Aorta (tissue), 5 donors: ENCODE measurements around the gene ONECUT3. TPM values are rescaled to one million over a fixed set of nuclear protein-coding genes. Genes with fewer than 3 reads are reported as not detected.
A peak's percentile ranks its signal among the peaks of the same experiment; 100 is the strongest.

Source experiments
- ATAC-seq: fragments of 200-7000 bp; cut with Tn5 transposase; one replicate; pipeline ENCODE4 v1.9.1; 2022; ENCODE audit warnings: moderate library complexity; ENCODE audit not compliant: low FRiP score
- DNase-seq, 2 donors: peaks; one replicate each; pipeline ENCODE4 v3.0.0-alpha.2; 2020
- H3K27ac ChIP-seq, 2 donors: one replicate each; pipeline ENCODE4 v1.5.1; 2013; ENCODE audit warnings: low read length in 2 of 2, mild to moderate bottlenecking in 2 of 2, moderate library complexity in 2 of 2, control low read depth in 1 of 2, inconsistent platforms in 1 of 2, low read depth in 1 of 2
- H3K27me3 ChIP-seq, 2 donors: one replicate each; pipeline ENCODE4 v1.6.1; 2013; ENCODE audit warnings: control low read depth in 1 of 2, low read length in 1 of 2, mild to moderate bottlenecking in 1 of 2, moderate library complexity in 1 of 2; ENCODE audit not compliant: insufficient read depth in 2 of 2, control insufficient read depth in 1 of 2
- H3K36me3 ChIP-seq, 2 donors: one replicate each; pipeline ENCODE4 v1.6.1; 2013; ENCODE audit warnings: control low read depth in 1 of 2, low read length in 1 of 2, mild to moderate bottlenecking in 1 of 2; ENCODE audit not compliant: insufficient read depth in 2 of 2, control insufficient read depth in 1 of 2
- H3K4me1 ChIP-seq, 2 donors: one replicate each; pipeline ENCODE4 v1.6.1; 2013; ENCODE audit warnings: low read length in 2 of 2, control low read depth in 1 of 2, mild to moderate bottlenecking in 1 of 2, moderate library complexity in 1 of 2; ENCODE audit not compliant: insufficient read depth in 2 of 2, control insufficient read depth in 1 of 2
- H3K4me3 ChIP-seq, 2 donors: one replicate each; pipeline ENCODE4 v1.5.1; 2013; ENCODE audit warnings: low read length in 2 of 2, control low read depth in 1 of 2, mild to moderate bottlenecking in 1 of 2
- H3K9me3 ChIP-seq: one replicate; pipeline ENCODE4 v1.6.1; 2013; ENCODE audit warnings: mild to moderate bottlenecking, low read length; ENCODE audit not compliant: control insufficient read depth
- WGBS, 2 donors: extraction: QIAGEN DNeasy Blood & Tissue Kit; methylation state at CpG; one replicate each; pipeline ENCODE4 v1.1.7; 2013; 5-methylcytosine and 5-hydroxymethylcytosine counted together
- intact Hi-C, 2 donors: fragments of 100-400 bp; cut with DNase I; formaldehyde crosslinking; loops; one replicate each; pipeline versions ENCODE4 v1.14.2 to v1.15.0; 2022
- microRNA-seq, 2 donors: library from miRNA; unstranded; fragments of <30 nt; microRNA quantifications; one replicate each; pipeline ENCODE4 v1.2.0, GENCODE V29; 2020
- polyA plus RNA-seq, 2 donors: library from polyadenylated mRNA; stranded (reverse); fragments of 200-250 nt; gene quantifications; one replicate each; pipeline ENCODE4 v1.2.3, GENCODE V29; 2013
- total RNA-seq, 2 donors: library from RNA; stranded (reverse); fragmentation: NEBNext Ultra II Directional; extraction: Animal tissue kit (Norgen Biotek cat#: 25700); gene quantifications; one replicate each; pipeline ENCODE4 v1.2.1, GENCODE V29; 2021
- donor health status: healthy with polysubstance abuse.
- donor health status: Bipolar disorder and iron deficiency.
- donor health status: DM: no; HTN: no; CAD: no.
- donor health status: DM: no; HTN: no; CAD: no.
- donor health status: DM: yes; HTN: yes; CAD: no.

Gene ONECUT3
- total and polyA plus RNA-seq, 4 donors = 0.03 TPM; not detected in 3

- peaks cover 2 to 3% of the 10 kb centered on the region in 2 donors for H3K36me3 ChIP-seq
- no peak for DNase-seq
- no peak overlapping the region for H3K4me3 ChIP-seq
- 86 to 88% methylated on average over 38 to 41 of the region's 41 CpGs for WGBS, 2 donors
- no peaks in the 10 kb centered on the region for H3K9me3 ChIP-seq
- no peak overlapping the region for H3K27ac ChIP-seq
- H3K4me1 ChIP-seq = no peaks in the 10 kb centered on the region
- H3K27me3 ChIP-seq = no peaks in the 10 kb centered on the region
- intact Hi-C loops = loop anchor here (5.0 to 10.0 kb wide), 2 partner anchors 40 to 283 kb away; no protein-coding TSS in a partner anchor
- ATAC-seq = no peak
These were observed 74.4 kb downstream of the ONECUT3 start for GRCh38 chr19:1827566-1828278.

DNA sequence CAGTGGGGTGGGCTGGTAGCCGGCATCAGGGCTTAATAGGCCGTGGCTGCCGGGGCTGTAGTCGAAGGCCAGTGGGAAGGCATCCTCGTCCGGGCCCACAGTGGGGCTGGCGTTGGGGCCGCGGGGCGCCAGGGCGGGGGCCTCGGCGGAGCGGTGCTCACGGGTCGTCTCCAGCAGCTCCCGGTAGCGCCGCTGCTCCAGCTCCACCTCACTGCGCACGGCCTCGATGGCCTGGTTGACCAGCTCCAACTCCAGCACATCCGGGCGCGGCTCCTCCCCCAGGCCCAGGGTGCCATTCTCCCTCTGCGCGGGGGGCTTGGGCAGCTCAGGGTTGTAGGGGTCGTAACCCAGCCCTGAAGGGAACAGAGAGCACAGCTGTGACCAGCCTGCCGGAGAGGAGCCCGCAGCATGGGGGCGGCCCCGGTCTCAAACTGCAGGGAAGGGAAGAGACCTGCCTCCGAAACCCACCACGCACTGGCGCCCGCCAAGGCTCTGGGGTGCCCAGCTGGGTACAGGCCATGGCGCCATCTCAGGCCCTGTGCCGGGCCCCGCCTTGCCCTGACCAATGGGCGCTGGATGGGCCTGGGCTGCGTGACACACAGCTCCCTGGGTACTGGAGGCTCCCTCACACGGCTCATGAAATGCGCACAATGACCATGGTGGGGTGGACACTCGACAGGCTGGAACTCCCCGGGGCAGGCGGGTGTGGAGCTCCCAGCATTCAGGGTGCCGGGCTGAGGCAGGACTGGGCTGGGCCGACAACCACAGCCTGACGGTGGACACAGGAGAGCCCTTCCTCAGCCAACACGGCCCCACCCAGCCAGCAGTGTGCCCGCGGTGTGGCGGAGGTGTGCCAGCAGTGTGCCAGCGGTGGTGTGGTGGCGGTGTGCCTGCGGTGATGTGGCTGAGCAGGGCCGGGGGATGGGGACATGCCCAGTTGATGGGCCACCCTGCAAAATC is 75.3 kb downstream of the ONECUT3 start:
- H3K36me3 ChIP-seq = peaks cover 0 to 3% of the 10 kb centered on the region in 2 donors
- H3K4me1 ChIP-seq = no peaks in the 10 kb centered on the region
- H3K9me3 ChIP-seq = no peaks in the 10 kb centered on the region
- no peak overlapping the region for H3K27ac ChIP-seq
- ATAC-seq (peak; percentile 5), DNase-seq (no peak)
- no peaks in the 10 kb centered on the region for H3K27me3 ChIP-seq
- intact Hi-C loops = loop anchor here (5.0 to 10.0 kb wide), 2 partner anchors 41 to 284 kb away; no protein-coding TSS in a partner anchor
- no peak overlapping the region for H3K4me3 ChIP-seq
- whole genome bisulfite sequencing, 2 donors = 94% methylated on average over 57 of the region's 57 CpGs

- Histone ChIP-seq H3K27ac (no peak overlapping the region), H3K4me3 (no peak overlapping the region), H3K27me3 (no peaks in the 10 kb centered on the region), H3K4me1 (no peaks in the 10 kb centered on the region), H3K36me3 (peaks cover 0 to 3% of the 10 kb centered on the region in 2 donors), H3K9me3 (no peaks in the 10 kb centered on the region)
- intact Hi-C loops = loop anchor here (5.0 to 10.0 kb wide), 2 partner anchors 43 to 285 kb away; no protein-coding TSS in a partner anchor
- DNase-seq (no peak), ATAC-seq (no peak)
- 79 to 82% methylated on average over 11 of the region's 11 CpGs for WGBS, 2 donors
These were observed 76.7 kb downstream of the ONECUT3 start for GRCh38 chr19:1829958-1830357.

GRCh38 chr19:1830568-1830967 is 77.3 kb downstream of the ONECUT3 start:
- Histone ChIP-seq H3K9me3 (no peaks in the 10 kb centered on the region), H3K4me3 (no peak overlapping the region), H3K27ac (no peak overlapping the region), H3K27me3 (no peaks in the 10 kb centered on the region), H3K36me3 (peaks cover 0 to 3% of the 10 kb centered on the region in 2 donors), H3K4me1 (no peaks in the 10 kb centered on the region)
- WGBS, 2 donors = 87 to 91% methylated on average over 15 of the region's 15 CpGs
- no peak for DNase-seq
- intact Hi-C loops = no loop called here
- no peak for ATAC-seq

Small RNAs within 50 kb of the gene (microRNA-seq; reads per million reads assigned to microRNA genes)
- 0 to 2.0 reads per million in 2 donors for gene MIR1909

Other genes with a start within 250 kb of the ONECUT3 start
- gene ADAMTSL5, start 240.5 kb upstream of the ONECUT3 start, total RNA-seq = 10 to 100 TPM in 1 of 2 donors, 1 to 10 TPM in 1; 6.2 to 18.2 TPM
- gene ADAMTSL5, start 240.5 kb upstream of the ONECUT3 start, polyA plus RNA-seq = 1 to 10 TPM; 3.1 to 6.1 TPM
- not detected for gene PLK5, start 229.4 kb upstream of the ONECUT3 start, total RNA-seq
- under 1 TPM in 1 of 2 donors, not detected in 1; 0.15 TPM for gene PLK5, start 229.4 kb upstream of the ONECUT3 start, polyA plus RNA-seq
- 10 to 100 TPM; 16.1 to 20.5 TPM for gene MEX3D, start 185.2 kb upstream of the ONECUT3 start, total RNA-seq
- 1 to 10 TPM; 3.6 to 6.3 TPM for gene MEX3D, start 185.2 kb upstream of the ONECUT3 start, polyA plus RNA-seq
- 10 to 100 TPM; 60.9 to 63.2 TPM for gene MBD3, start 160.6 kb upstream of the ONECUT3 start, total RNA-seq
- 100 to 1,000 TPM in 1 of 2 donors, 10 to 100 TPM in 1; 37.6 to 106 TPM for gene MBD3, start 160.6 kb upstream of the ONECUT3 start, polyA plus RNA-seq
- 100 to 1,000 TPM; 153 to 155 TPM for gene UQCR11, start 148.0 kb upstream of the ONECUT3 start, total RNA-seq
- 100 to 1,000 TPM; 127 to 251 TPM for gene UQCR11, start 148.0 kb upstream of the ONECUT3 start, polyA plus RNA-seq
- 10 to 100 TPM; 32.0 to 50.4 TPM for gene TCF3, start 100.9 kb upstream of the ONECUT3 start, total RNA-seq
- 10 to 100 TPM; 23.7 to 36.2 TPM for gene TCF3, start 100.9 kb upstream of the ONECUT3 start, polyA plus RNA-seq
- 1 to 10 TPM; 1.8 to 4.7 TPM for gene ATP8B3, start 58.8 kb downstream of the ONECUT3 start, total RNA-seq
- gene ATP8B3, start 58.8 kb downstream of the ONECUT3 start, polyA plus RNA-seq = under 1 TPM; 0.38 to 0.63 TPM
- 10 to 100 TPM; 27.7 to 29.9 TPM for gene REXO1, start 95.0 kb downstream of the ONECUT3 start, total RNA-seq
- 10 to 100 TPM in 1 of 2 donors, 1 to 10 TPM in 1; 4.8 to 25.6 TPM for gene REXO1, start 95.0 kb downstream of the ONECUT3 start, polyA plus RNA-seq
- 10 to 100 TPM; 17.3 to 18.3 TPM for gene KLF16, start 110.1 kb downstream of the ONECUT3 start, total RNA-seq
- 1 to 10 TPM; 5.1 to 6.6 TPM for gene KLF16, start 110.1 kb downstream of the ONECUT3 start, polyA plus RNA-seq
- gene ABHD17A, start 132.0 kb downstream of the ONECUT3 start, total RNA-seq = 10 to 100 TPM; 54.8 to 64.6 TPM
- 100 to 1,000 TPM in 1 of 2 donors, 10 to 100 TPM in 1; 48.8 to 116 TPM for gene ABHD17A, start 132.0 kb downstream of the ONECUT3 start, polyA plus RNA-seq
- 1 to 10 TPM; 3.3 to 5.5 TPM for gene ADAT3, start 151.9 kb downstream of the ONECUT3 start, total RNA-seq
- 1 to 10 TPM; 1.5 to 5.6 TPM for gene ADAT3, start 151.9 kb downstream of the ONECUT3 start, polyA plus RNA-seq
- 10 to 100 TPM; 38.8 to 49.6 TPM for gene SCAMP4, start 151.9 kb downstream of the ONECUT3 start, total RNA-seq
- 10 to 100 TPM; 10.1 to 19.1 TPM for gene SCAMP4, start 151.9 kb downstream of the ONECUT3 start, polyA plus RNA-seq
- 10 to 100 TPM; 41.0 to 51.7 TPM for gene CSNK1G2, start 187.7 kb downstream of the ONECUT3 start, total RNA-seq
- 10 to 100 TPM; 51.1 to 59.8 TPM for gene CSNK1G2, start 187.7 kb downstream of the ONECUT3 start, polyA plus RNA-seq